GM12878 (cell line): Measurements from ENCODE around the gene DPY30. TPM values are rescaled to one million over a fixed set of nuclear protein-coding genes. Genes with fewer than 3 reads are reported as not detected.

Experiments used
- BACH1 ChIP-seq: fragments of 450-650 bp; IDR thresholded peaks from 2 replicates; pipeline ENCODE4 v1.6.1; 2017; ENCODE audit warnings: mild to moderate bottlenecking, borderline replicate concordance
- BCL11A ChIP-seq: IDR thresholded peaks from 2 replicates; pipeline ENCODE4 v1.6.1; 2011; ENCODE audit warnings: low read depth, low read length
- BHLHE40 ChIP-seq, 2 experiments: fragments of 450-650 bp in 1 of 2; IDR thresholded peaks; 2 replicates each; pipeline ENCODE4 v1.6.1; 2011 to 2017; ENCODE audit warnings: low read depth in 2 of 2, borderline replicate concordance in 1 of 2, improper control_type of control experiment in 1 of 2, low read length in 1 of 2, mild to moderate bottlenecking in 1 of 2
- CBX3 ChIP-seq: fragments of 200-600 bp; sonication (generic); IDR thresholded peaks from 2 replicates; pipeline ENCODE4 v1.6.1; 2016; ENCODE audit warnings: low read depth, borderline replicate concordance
- CHD2 ChIP-seq: IDR thresholded peaks from 2 replicates; pipeline ENCODE4 v1.6.1; 2011; ENCODE audit warnings: low read depth, low read length, improper control_type of control experiment, borderline replicate concordance
- CREM ChIP-seq: IDR thresholded peaks from 2 replicates; pipeline ENCODE4 v1.6.1; 2014; ENCODE audit warnings: antibody characterized with exemption, low read depth
- EP300 ChIP-seq, 2 experiments: fragments of 150-350 bp in 1 of 2; IDR thresholded peaks; 2 replicates each; pipeline ENCODE4 v1.6.1; 2011 to 2012; ENCODE audit warnings: low read depth in 2 of 2, low read length in 2 of 2, borderline replicate concordance in 1 of 2, improper control_type of control experiment in 1 of 2, inconsistent platforms in 1 of 2; ENCODE audit not compliant: control insufficient read depth in 1 of 2
- HDGF ChIP-seq: fragments of 450-650 bp; IDR thresholded peaks from 2 replicates; pipeline ENCODE4 v1.6.1; 2016; ENCODE audit warnings: antibody characterized with exemption
- IRF4 ChIP-seq: IDR thresholded peaks from 2 replicates; pipeline ENCODE4 v1.6.1; 2011; ENCODE audit warnings: low read depth, low read length
- MXI1 ChIP-seq: fragments of 150-350 bp; IDR thresholded peaks from 2 replicates; pipeline ENCODE4 v1.6.1; 2011; ENCODE audit warnings: low read depth, mild to moderate bottlenecking, inconsistent platforms, low read length, improper control_type of control experiment
- PKNOX1 ChIP-seq: fragments of 450-650 bp; IDR thresholded peaks from 2 replicates; pipeline ENCODE4 v1.6.1; 2016; ENCODE audit warnings: mild to moderate bottlenecking
- POLR2AphosphoS2 ChIP-seq: IDR thresholded peaks from 2 replicates; pipeline ENCODE4 v1.6.1; 2011; ENCODE audit warnings: low read depth, mild to moderate bottlenecking, low read length, improper control_type of control experiment, moderate library complexity
- POLR2AphosphoS5 ChIP-seq: IDR thresholded peaks from 2 replicates; pipeline ENCODE4 v1.6.1; 2011; ENCODE audit warnings: mild to moderate bottlenecking, low read length, inconsistent platforms
- RAD51 ChIP-seq: fragments of 450-650 bp; IDR thresholded peaks from 2 replicates; pipeline ENCODE4 v1.6.1; 2016; ENCODE audit warnings: moderate library complexity, mild to moderate bottlenecking, inconsistent platforms
- RFX5 ChIP-seq: IDR thresholded peaks from 2 replicates; pipeline ENCODE4 v1.6.1; 2011; ENCODE audit warnings: low read depth, low read length, improper control_type of control experiment
- SREBF2 ChIP-seq: IDR thresholded peaks from 2 replicates; pipeline ENCODE4 v1.6.1; 2012; ENCODE audit warnings: mild to moderate bottlenecking, low read length
- YY1 ChIP-seq: IDR thresholded peaks from 2 replicates; pipeline ENCODE4 v1.6.1; 2011; ENCODE audit warnings: low read depth, mild to moderate bottlenecking, low read length
- ZBTB40 ChIP-seq: fragments of 450-650 bp; IDR thresholded peaks from 2 replicates; pipeline ENCODE4 v1.6.1; 2016; ENCODE audit warnings: mild to moderate bottlenecking, moderate library complexity, borderline replicate concordance
- ZNF207 ChIP-seq: fragments of 450-650 bp; IDR thresholded peaks from 2 replicates; pipeline ENCODE4 v1.6.1; 2014; ENCODE audit warnings: antibody characterized with exemption, mild to moderate bottlenecking, borderline replicate concordance
- polyA plus RNA-seq, 11 experiments: library from polyadenylated mRNA; depleted of rRNA in 4 of 11; unstranded in 6 of 11; stranded (reverse) in 5 of 11; fragments of >200 nt; fragmentation: Nextera tagmentation in 4 of 11; fragmentation: Illumina TruSeq in 1 of 11; extraction: Ambion mirVana in 4 of 11; extraction: Trizol in 1 of 11; gene quantifications; 1 replicate in 1 of 11; 2 replicates in 10 of 11; pipeline versions ENCODE4 v1.2.1 to v1.2.3, GENCODE V29; 2011 to 2016; ENCODE audit warnings: inconsistent platforms in 2 of 11, missing spikeins in 2 of 11, low read depth in 1 of 11
- total RNA-seq, 4 experiments: library from RNA; depleted of rRNA in 3 of 4; stranded (reverse); fragments of >200 nt in 3 of 4; fragmentation: Illumina TruSeq in 1 of 4; extraction: Trizol in 1 of 4; gene quantifications; 2 replicates each; pipeline versions ENCODE4 v1.2.1 to v1.2.3, GENCODE V29; 2013 to 2021
- TF ChIP-seq, protein P1 (sequence below): IDR thresholded peaks from 2 replicates; pipeline ENCODE4 v1.6.1; 2012; ENCODE audit warnings: low read depth, low read length, improper control_type of control experiment
- TF ChIP-seq, protein P2 (sequence below), 3 experiments: IDR thresholded peaks in 2 of 3; conservative IDR thresholded peaks in 1 of 3; 2 replicates each; pipeline ENCODE4 v1.5.1; 2011; ENCODE audit warnings: low read depth in 3 of 3, low read length in 3 of 3, mild to moderate bottlenecking in 3 of 3, control low read depth in 2 of 3, moderate library complexity in 2 of 3, inconsistent platforms in 1 of 3, mixed read lengths in 1 of 3; ENCODE audit not compliant: control insufficient read depth in 2 of 3, insufficient read depth in 1 of 3; ENCODE audit errors: extremely low read depth in 1 of 3

The DPY30 gene
- total and polyA plus RNA-seq, 10 of the 15 experiments (the other 5 are each of a cell fraction or from before 2014, with no cell fraction given) = 45.8 to 307 (median 89.2) TPM

- TF ChIP-seq, protein P1, sequence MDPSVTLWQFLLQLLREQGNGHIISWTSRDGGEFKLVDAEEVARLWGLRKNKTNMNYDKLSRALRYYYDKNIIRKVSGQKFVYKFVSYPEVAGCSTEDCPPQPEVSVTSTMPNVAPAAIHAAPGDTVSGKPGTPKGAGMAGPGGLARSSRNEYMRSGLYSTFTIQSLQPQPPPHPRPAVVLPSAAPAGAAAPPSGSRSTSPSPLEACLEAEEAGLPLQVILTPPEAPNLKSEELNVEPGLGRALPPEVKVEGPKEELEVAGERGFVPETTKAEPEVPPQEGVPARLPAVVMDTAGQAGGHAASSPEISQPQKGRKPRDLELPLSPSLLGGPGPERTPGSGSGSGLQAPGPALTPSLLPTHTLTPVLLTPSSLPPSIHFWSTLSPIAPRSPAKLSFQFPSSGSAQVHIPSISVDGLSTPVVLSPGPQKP = peak; percentile 47; the same call in 1 of the 2 replicates
- TF ChIP-seq YY1 (peak; percentile 74), ZBTB40 (no peak; the same call in 1 of the 2 replicates), BHLHE40 (IDR thresholded peaks at IDR 0.05; ENCODE audit: borderline replicate concordance in 1 of 2, low read depth in 2 of 2, low read length in 1 of 2) (peak; percentile 53 to 87; a peak in 3 of 4 replicates), POLR2AphosphoS2 (0 out of 2 replicates have a peak, but pooled peaks have one; percentile 78), MXI1 (peak; percentile 78), CREM (peak; percentile 91), RAD51 (no peak), EP300 (IDR thresholded peaks at IDR 0.05; ENCODE audit: borderline replicate concordance in 1 of 2, control insufficient read depth in 1 of 2, low read depth in 2 of 2, low read length in 2 of 2) (no peak), SREBF2 (no peak), CBX3 (no peak), ZNF207 (no peak; the same call in 1 of the 2 replicates), IRF4 (no peak), POLR2AphosphoS5 (peak; percentile 77; the same call in 1 of the 2 replicates), HDGF (peak; percentile 92), RFX5 (no peak), BCL11A (no peak), PKNOX1 (peak; percentile 61), CHD2 (peak; percentile 12; the same call in 1 of the 2 replicates), BACH1 (no peak)
- TF ChIP-seq, protein P2, sequence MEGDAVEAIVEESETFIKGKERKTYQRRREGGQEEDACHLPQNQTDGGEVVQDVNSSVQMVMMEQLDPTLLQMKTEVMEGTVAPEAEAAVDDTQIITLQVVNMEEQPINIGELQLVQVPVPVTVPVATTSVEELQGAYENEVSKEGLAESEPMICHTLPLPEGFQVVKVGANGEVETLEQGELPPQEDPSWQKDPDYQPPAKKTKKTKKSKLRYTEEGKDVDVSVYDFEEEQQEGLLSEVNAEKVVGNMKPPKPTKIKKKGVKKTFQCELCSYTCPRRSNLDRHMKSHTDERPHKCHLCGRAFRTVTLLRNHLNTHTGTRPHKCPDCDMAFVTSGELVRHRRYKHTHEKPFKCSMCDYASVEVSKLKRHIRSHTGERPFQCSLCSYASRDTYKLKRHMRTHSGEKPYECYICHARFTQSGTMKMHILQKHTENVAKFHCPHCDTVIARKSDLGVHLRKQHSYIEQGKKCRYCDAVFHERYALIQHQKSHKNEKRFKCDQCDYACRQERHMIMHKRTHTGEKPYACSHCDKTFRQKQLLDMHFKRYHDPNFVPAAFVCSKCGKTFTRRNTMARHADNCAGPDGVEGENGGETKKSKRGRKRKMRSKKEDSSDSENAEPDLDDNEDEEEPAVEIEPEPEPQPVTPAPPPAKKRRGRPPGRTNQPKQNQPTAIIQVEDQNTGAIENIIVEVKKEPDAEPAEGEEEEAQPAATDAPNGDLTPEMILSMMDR (IDR thresholded peaks at IDR 0.05 in 2 of 3, conservative IDR thresholded peaks at IDR 0.05 in 1 of 3; ENCODE audit: control insufficient read depth in 2 of 3, extremely low read depth in 1 of 3, insufficient read depth in 1 of 3, low read depth in 3 of 3, low read length in 3 of 3) = peak; percentile 31 to 48 (median 37); a peak in 5 of 6 replicates
These were observed 23.9 kb upstream of the DPY30 start, which contains the start of gene SPAST (continued) for GRCh38 chr2:32063310-32064020.
